Right ventricle myocardium inferior (tissue), 1 donor: Measurements from ENCODE around the gene TFAP2A. TPM values are rescaled to one million over a fixed set of nuclear protein-coding genes. Genes with fewer than 3 reads are reported as not detected.
A peak's percentile ranks its signal among the peaks of the same experiment; 100 is the strongest.

ENCODE experiments used
- ATAC-seq: fragments of 200-7000 bp; cut with Tn5 transposase; one replicate; pipeline ENCODE4 v1.9.1; 2020; ENCODE audit warnings: mild to moderate bottlenecking, moderate library complexity
- DNase-seq: peaks from one replicate; pipeline ENCODE4 v3.0.0; 2021; ENCODE audit errors: missing footprints
- intact Hi-C: fragments of 100-400 bp; cut with DNase I; formaldehyde crosslinking; loops from one replicate; pipeline ENCODE4 v1.11.0; 2022
- long read RNA-seq: library from polyadenylated mRNA; unstranded; transcript quantifications from one replicate; pipeline ENCODE4 v2.0.0, GENCODE V29; 2021
- total RNA-seq: library from RNA; stranded (reverse); fragmentation: NEBNext Ultra II Directional; extraction: Animal tissue kit (Norgen Biotek cat#: 25700); gene quantifications from one replicate; pipeline ENCODE4 v1.2.1, GENCODE V29; 2021
- donor health status: DM: no; HTN: yes; CAD: no; lungs with severe emphysema.

The TFAP2A gene
- 0.43 TPM for total RNA-seq
- long read RNA-seq: 0 reads

DNA sequence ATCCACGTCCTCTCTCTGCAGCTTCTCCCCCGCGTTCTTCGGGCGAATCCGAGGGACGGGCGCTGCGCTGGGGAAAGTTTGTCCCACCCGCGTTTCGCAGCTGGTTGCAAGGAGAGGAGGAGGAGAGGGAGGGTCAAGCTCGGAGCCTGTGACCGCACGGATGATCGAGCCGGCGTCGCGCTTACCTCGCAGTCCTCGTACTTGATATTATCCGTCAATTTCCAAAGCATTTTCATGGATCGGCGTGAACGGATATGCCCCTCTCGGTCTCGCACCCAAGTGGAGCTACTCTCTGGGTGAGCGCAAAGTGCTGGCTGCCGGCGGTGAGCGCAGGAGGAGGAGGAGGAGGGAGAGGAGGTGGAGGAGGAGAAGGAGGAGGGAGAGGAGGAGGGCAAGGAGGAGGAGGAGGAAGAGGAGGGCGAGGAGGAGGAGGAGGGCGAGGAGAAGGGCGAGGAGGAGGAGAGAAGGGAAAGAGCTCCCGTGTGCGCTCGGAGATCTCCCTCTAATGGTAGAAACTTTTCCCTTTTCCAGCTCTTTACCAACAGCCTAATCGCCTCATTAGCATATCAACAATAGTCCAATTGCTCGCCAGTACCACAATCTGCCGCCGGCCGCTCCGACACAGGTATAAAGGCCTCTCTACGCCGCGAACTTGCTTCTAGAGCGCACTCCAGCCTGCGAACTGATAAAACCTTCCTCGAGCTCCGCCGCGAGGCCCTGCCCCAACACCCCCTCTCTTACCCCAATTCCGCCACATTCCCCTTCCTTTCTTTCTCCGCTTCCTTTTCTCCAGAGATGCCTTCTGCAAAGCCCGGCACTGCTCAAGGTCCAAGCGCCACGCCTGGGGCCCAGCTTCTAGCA is at the start of gene TFAP2A:
TSS of gene TFAP2A (minus strand) at position 319 of the 861 bp plus-strand sequence. CDS start at position 236, 83 bp downstream.
- ATAC-seq (no peak), DNase-seq (no peak)
- intact Hi-C loops: no loop called here

DNA sequence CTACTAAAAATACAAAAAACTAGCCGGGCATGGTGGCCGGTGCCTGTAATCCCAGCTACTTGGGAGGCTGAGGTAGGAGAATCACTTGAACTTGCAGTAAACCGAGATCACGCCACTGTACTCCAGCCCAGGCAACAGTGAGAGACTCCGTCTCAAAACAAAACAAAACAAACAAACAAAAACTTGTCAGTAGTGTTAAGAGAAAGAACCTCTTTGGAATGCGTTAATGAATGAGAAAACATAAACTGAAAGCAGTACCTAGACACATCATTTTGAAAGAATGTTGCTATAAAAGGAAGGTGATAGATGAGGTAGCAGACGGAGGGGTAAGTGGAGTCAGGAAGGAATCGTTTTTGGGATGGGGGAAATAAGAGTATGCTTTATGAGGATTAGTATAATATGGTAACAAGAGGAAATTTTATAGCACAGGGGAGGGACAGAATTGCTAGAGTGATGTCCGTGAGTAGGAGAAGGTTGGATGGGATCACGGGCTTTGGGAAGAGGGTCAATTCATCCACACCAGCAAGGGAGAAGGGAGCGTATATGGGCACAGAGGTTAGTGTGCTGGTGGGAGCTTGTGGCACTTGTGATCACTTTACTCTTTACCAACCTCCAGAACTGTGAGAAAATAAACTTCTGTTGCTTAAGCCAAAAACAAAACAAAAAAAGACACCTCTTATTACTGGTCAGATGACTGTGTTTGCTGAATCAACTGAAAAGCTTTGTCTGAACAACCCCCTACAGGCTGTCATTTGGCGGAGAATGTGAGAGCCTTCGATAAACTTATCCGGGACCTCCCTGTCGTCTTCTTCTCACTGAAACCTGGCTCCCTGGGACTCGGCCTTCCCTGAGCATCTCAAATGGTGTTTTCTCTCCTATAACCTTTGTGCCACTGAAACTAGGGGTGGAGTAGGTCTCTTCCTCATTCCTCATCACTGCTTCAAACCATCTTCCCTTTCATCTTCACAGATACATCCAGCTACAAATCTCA is 48.9 kb upstream of the TFAP2A start:
- intact Hi-C loops: no loop called here
- DNase-seq (no peak), ATAC-seq (no peak)

DNA sequence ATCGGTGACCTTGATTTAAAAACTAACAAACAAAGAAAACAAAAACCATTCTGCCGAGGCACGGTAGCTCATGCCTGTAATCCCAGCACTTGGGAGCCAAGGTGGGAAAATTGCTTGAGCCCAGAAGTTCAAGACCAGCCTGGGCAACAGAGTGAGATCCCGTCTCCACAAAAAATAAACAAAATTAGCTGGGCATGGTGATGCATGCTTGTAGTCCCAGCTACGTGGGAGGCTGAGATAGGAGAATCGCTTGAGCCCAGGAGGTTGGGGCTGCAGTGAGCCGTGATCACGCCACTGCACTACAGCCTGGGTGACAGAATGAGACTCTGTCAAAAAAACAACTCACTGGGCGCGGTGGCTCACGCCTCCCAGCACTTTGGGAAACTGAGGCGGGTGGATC is 48.2 kb upstream of the TFAP2A start:
- ATAC-seq: no peak
- DNase-seq: no peak
- intact Hi-C loops: no loop called here

DNA sequence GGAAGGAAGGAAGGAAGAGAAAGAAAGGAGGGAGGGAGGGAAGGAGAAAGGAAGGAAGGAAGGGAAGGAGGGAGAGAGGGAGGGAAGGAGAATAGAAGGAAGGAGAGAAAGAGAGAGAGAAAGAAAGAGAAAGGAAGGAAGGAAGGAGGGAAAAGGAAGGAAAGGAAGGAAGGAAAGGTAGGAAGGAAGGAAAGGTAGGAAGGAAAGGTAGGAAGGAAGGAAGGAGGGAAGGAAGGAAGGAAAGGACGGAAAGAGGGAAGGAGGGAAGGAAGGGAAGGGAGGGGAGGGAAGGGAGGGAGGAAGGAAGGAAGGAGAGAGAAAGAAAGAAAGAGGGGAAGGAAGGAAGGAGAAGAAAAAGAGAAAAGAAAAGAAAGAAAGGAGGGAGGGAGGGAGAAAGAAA is 47.0 kb upstream of the TFAP2A start:
- DNase-seq (no peak), ATAC-seq (no peak)
- intact Hi-C loops: no loop called here

DNA sequence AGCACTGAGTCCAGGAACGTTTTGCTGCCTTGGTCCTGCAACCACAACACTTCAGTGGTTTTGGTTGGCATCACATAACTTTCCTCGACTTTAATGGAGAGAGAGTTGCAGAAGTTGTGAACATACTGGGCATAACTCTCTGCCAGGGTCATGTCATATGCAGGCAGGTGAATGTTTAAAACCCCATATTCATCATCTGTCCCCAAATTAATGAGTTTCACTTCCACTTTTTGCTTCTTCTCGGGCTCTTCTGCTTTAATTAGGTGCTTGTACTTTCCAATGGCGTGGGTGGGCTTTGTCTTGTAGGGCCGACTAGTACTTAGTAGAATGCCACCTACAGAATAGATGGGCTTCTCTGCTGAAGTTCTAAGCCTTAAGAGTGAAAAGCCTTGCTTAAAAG is 45.2 kb upstream of the TFAP2A start:
- ATAC-seq (no peak), DNase-seq (no peak)
- intact Hi-C loops: no loop called here

DNA sequence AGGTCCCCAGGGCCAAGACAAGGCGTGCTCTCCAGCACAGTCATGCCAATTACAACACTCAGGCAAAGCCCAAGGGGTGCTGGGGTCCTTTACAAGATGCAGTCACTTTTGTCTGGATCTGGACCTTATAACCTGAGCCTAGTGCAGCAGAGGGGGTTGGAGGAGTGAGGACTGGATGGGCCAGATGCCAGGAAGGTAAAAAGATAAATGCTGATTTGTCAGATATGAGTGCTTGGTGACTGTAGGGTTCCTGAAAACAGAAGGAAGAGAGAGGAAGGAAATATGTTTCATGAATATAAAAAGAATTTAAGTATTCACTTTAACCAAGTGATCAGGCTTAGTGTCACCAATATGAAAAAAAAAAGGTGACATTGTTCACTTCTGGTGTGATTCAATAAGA is 43.4 kb upstream of the TFAP2A start:
- intact Hi-C loops: no loop called here
- ATAC-seq: no peak
- DNase-seq: no peak

DNA sequence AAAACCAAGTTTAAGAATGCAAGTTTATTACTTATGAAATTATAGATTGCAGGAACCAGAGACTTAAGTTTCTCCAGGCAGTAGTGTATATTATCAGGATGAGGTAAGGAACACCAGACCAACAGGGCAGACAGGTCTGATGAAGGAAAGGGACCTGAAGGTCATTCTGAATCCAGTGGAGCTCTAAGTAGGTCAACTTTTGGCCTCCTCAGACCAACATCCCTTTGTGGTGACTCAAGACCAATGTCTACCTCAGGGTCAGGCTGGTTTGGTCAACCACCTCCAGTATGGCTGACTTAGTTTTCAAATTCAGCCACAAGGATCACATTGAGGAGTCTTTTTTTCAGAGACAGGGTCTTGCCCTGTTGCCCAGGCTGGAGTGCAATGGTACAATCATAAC is 38.7 kb upstream of the TFAP2A start:
- no peak for ATAC-seq
- DNase-seq: no peak
- intact Hi-C loops: no loop called here

DNA sequence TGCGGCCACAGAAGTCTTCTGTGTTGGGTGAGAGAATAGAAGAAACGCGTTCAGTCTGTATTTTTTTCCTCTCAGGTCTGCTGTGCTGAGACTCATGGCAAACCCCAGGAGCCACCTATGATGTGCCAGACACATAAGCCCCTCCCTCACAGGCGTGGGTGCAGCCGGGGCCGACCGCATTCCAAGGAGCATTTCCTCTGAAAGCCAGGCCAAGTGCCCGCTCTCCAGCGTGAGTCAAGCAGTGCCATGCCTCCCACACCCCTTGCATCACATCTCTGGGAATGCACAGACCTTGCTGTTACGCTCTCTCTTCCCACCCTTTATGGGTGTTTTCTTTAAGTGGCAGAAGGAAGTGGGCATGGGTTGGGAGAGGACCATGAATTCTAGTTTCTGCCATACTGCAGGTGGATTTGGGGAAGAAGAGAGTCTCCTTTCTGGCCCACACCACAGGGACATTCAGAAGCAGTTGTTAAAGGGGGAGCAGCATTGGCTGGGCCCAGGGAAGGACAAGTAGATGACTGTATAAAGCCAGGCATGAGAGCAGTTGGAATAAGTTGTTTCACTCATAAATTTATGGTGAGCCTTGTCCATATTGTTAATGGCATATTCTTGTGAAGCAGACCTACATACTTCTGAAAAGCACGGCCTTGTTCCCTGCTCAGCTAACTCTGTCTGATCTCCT is 37.1 kb upstream of the TFAP2A start:
- no peak for ATAC-seq
- peak; percentile 70 for DNase-seq

DNA sequence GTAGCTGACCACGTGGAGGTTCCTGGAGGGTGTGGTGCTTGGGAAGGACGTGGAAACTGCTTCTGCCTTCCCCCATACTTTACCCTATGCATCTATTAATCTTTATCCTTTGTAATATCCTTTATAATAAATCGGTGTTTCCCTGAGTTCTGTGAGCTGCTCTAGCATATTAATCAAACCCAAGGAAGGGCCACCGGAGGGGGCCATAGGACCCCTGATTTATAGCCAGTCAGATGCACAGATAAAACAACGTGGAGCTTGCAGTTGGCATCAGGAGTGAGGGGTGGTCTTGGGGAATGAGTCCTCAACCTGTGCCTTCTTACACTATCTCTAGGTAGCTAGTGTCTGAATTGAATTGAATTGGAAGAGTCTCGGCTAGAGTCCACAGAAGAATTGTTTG is 36.5 kb upstream of the TFAP2A start:
- ATAC-seq (no peak), DNase-seq (no peak)
- intact Hi-C loops: no loop called here

More for the DNA sequence above, 37.1 kb upstream of the TFAP2A start:
- intact Hi-C loops: no loop called here

DNA sequence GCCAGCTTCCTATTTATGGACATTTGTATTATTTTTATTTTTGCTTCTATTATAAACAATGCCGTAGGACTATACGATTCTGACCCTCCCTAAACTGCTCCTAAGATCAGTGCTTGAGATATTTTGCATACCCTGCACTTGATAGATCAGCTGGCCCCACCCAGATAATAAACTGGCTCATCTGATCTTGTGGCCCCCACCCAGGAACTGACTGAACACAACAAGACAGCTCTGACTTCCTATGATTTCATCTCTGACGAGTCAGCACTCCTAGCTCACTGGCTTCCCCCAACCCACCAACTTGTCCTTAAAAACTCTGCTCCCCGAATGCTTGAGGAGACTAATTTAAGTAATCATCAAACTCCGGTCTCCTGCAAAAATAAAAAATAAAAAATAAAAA is 34.9 kb upstream of the TFAP2A start:
- no peak for DNase-seq
- intact Hi-C loops: no loop called here
- ATAC-seq: no peak

DNA sequence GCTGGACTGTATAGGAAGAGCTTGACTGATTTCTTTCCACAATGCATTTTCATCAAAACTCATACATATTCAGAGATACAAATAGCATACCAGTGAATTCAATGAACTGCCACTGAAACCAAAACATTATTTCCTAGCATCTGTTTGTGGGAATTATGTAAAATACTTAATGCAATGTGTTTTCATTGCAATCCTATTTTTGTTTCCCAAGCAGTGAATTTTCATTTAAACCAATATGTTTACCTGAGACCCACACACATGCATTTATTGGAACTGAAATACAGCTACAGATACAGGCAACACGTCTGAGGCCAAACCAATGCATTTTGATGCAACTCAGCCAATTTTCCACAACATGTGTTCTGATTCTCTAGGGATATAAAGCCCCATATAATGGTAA is 33.2 kb upstream of the TFAP2A start:
- intact Hi-C loops: no loop called here
- no peak for DNase-seq
- ATAC-seq: no peak

DNA sequence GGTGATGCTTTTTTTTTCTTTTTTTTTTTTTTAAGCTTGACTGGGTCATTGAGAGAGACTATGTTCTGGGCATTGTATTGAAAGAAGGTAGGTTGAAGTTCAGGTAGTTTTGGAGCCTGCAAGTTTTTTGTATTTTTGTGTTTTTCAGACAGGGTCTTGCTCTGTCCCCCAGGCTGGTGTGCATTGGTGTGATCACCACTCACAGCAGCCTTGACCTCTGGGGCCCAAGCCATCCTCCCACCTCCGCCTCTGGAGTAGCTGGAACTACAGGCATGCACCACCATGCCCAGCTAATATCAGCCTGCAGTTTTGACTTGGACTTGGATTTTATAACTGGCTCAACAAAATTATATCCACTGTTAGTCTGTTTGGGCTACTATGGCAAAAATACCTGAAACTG is 31.7 kb upstream of the TFAP2A start:
- intact Hi-C loops: no loop called here

DNA sequence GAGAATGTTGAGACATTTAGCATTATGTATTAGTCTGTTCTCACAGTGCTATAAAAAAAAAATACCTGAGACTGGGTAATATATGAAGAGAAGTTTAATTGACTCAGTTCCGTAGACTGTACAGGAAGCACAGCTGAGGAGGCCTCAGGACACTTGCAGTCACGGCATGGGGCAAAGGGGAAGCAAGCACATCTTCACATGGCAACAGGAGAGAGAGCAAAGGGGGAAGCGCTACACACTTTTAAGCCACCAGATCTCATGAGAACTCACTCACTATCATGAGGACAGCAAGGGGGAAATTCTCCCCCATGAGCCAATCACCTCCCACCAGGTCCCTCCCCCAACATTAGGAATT is 26.8 kb upstream of the TFAP2A start:
- intact Hi-C loops: no loop called here
- no peak for DNase-seq
- ATAC-seq: no peak

More for the DNA sequence above, 31.7 kb upstream of the TFAP2A start:
- DNase-seq (no peak), ATAC-seq (no peak)

DNA sequence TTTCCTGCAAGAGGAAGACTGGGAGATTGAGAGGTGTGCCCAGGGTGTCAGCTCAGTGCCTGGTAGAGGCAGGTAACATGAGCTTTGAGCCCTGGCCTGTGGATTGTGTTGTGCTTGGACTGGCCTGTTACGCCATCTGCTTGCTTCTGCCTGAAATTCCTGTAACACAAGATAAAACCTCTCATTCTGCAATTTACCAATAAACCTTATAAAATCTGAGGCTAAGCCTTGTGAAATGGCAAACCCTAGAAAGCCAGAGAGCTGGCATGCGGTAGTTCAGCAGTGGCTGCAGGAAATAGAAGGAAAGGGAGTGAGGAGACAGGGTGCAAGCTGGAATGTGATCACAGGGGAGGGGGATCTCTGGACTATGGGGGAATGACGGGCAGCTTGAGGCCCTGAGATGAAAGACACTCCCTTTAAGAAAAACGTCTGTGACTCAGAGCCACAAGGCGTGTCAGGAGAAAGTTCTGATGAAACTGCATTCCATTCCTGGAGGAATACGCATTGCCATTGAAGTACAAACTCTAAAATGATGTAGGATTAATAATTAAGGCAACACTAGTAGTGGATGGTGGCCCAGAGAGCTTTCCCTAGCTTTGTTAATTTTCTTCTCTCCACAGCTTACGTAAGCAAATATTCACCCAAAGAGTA is 26.3 kb upstream of the TFAP2A start:
- no peak for DNase-seq
- no peak for ATAC-seq
- intact Hi-C loops: no loop called here

DNA sequence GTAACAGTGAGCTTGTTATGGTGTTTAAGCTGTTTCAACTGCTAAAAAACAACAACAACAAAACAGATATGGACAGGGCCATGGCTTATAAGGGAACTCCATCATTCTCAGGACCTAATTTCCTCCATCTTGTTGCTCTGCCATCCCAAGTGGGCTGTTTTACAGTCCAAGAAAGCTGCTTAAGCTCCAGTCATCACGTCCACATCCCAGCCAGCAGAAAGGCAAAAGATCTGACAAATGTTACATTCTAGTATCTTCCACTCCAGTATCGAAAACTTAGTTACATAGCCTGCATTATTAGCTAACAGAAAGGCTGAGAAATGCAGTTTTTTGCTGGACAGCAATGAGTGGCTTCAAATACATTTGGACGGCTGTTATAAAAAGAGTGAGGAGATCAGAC is 23.0 kb upstream of the TFAP2A start:
- ATAC-seq: no peak
- intact Hi-C loops: loop anchor here (10.0 kb wide), 2 partner anchors 893 to 1453 kb away; no protein-coding TSS in a partner anchor

DNA sequence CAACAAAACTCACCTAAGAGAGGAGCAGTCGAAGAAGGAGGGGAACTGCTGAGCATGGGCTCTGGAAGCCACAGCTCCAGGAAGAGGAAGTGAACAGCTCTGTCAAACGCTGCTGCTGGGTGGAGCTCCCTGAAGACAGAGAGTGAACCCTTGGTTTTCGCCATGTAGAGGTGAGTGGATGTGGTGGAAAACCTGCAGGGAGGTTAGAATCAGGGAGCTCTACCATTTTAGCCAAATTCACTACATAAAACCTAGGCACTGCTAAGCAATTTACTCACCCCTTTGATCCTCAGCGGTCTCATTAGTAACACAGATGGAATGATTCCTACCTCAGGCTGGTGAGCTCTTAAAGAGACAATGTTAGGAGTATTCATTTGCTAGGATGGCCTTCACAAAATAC is 19.4 kb upstream of the TFAP2A start:
- intact Hi-C loops: loop anchor here (5.0 to 10.0 kb wide), 3 partner anchors 889 to 1449 kb away; no protein-coding TSS in a partner anchor
- ATAC-seq (no peak), DNase-seq (no peak)

More for the DNA sequence above, 23.0 kb upstream of the TFAP2A start:
- no peak for DNase-seq

DNA sequence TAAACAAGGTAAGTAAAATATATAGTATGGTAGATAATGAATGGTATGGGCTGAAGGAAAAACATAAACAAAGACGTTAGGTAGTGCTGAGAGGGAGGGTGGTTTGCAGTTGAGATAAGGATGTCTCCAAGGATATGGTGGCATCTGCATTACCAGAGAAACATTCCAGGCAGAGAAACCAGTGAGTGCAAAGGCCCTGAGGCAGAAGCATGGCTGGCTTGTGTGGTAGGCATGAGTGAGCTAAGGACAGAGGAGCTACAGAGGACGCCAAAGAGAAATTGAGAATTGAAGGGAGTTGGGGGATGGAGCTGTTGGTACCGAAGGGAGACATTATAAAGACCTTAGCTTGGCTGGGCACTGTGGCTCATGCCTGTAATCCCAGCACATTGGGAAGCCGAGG is 18.4 kb upstream of the TFAP2A start:
- intact Hi-C loops: loop anchor here (5.0 to 10.0 kb wide), 3 partner anchors 889 to 1449 kb away; no protein-coding TSS in a partner anchor
- no peak for ATAC-seq
- no peak for DNase-seq

DNA sequence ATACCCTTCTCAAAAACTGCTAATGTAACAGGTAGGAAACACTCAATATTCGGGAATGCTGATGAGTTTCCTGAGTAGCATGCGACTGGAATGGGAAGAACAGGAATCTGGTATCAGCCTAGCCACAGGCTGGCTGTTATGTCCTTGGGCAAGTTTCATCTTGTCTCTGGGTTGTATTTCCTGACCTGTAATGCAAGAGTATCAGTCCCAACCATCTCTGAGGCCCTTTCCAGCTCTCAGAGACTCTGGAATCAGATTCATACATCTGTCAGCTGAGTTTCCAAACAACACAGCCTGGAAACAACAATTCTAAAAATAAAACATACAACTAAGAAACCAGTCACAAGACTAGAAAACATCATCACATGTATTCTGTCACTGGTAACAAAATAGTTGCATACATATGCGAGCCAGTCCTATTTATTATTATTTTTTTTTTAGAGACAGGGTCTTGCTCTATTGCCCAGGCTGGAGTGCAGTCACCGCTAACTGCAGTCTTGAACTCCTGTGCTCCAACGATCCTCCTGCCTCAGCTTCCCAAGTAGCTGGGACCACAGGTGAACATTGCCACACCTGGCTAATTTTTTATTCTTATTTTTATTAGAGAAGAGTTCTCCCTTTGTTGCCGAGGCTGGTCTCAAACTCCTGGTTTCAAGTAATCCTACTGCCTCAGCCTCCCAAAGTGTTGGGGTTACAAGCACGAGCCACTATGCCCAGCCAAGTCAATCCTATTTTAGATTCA is 16.7 kb upstream of the TFAP2A start:
- DNase-seq: no peak
- ATAC-seq: no peak
- intact Hi-C loops: loop anchor here (5.0 to 10.0 kb wide), 3 partner anchors 887 to 1447 kb away; no protein-coding TSS in a partner anchor
